HCT116 (cell line): ENCODE measurements around the gene FNDC1. TPM values are rescaled to one million over a fixed set of nuclear protein-coding genes. Genes with fewer than 3 reads are reported as not detected.

ENCODE experiments used
- ATAC-seq: fragments of 200-7000 bp; cut with Tn5 transposase; 2 replicates; pipeline ENCODE4 v1.9.1; 2020; ENCODE audit warnings: mild to moderate bottlenecking, moderate library complexity
- BruUV-seq: library from RNA; stranded (reverse); fragments of 400-500 nt; replicated peaks from 2 replicates; lab custom pipeline; 2021; lab: Mats Ljungman, UMichigan
- CTCF ChIA-PET: fragments of 300-600 bp; sonication (Branson Sonifier 250); formaldehyde crosslinking; loops from one replicate; lab custom pipeline; 2021; ENCODE audit warnings: antibody characterized with exemption; lab: Charles Lee
- POLR2A ChIA-PET: fragments of 300-600, 350-600 bp; sonication (Branson Sonifier 250); formaldehyde crosslinking; loops from one replicate; lab custom pipeline; 2021; ENCODE audit warnings: antibody characterized with exemption; lab: Charles Lee
- RAD21 ChIA-PET, 2 experiments: fragments of 300-600 bp; sonication (Branson Sonifier 250); formaldehyde crosslinking; loops; one replicate each; lab custom pipeline; 2023; ENCODE audit warnings: low total read pairs in 2 of 2; ENCODE audit not compliant: uncharacterized antibody in 2 of 2, unreplicated experiment in 2 of 2, low non-redundant PET in 1 of 2; lab: Charles Lee
- DNase-seq: peaks from one replicate; pipeline ENCODE4 v3.0.0-alpha.2; 2010; ENCODE audit warnings: low read depth, low spot score
- H2AFZ ChIP-seq: fragments of 200-600 bp; shearing (Covaris generic), sonication (generic); 2 replicates; pipeline ENCODE4 v1.6.1; 2017; ENCODE audit warnings: low read depth, mixed run types, mixed read lengths, antibody characterized with exemption, low read length; ENCODE audit not compliant: poor library complexity, severe bottlenecking
- H3K27ac ChIP-seq: 2 replicates; pipeline ENCODE4 v1.5.1; 2012; ENCODE audit warnings: low read depth, low read length
- H3K27me3 ChIP-seq: fragments of 200-600 bp; sonication (generic); 2 replicates; pipeline ENCODE4 v1.6.1; 2016; ENCODE audit warnings: mixed run types, low read length, mixed read lengths; ENCODE audit not compliant: insufficient read depth
- H3K36me3 ChIP-seq, 2 experiments: fragments of 200-500 bp in 1 of 2; fragments of 200-600 bp in 1 of 2; sonication (Bioruptor generic) in 1 of 2; sonication (generic) in 1 of 2; 2 replicates each; pipeline versions ENCODE4 v1.5.1 to v1.6.1; 2014 to 2016; ENCODE audit warnings: low read length in 2 of 2, inconsistent platforms in 1 of 2, mixed read lengths in 1 of 2, mixed run types in 1 of 2; ENCODE audit not compliant: insufficient read depth in 2 of 2, control insufficient read depth in 1 of 2
- H3K4me1 ChIP-seq, 2 experiments: fragments of 200-600 bp in 1 of 2; sonication (generic) in 1 of 2; 2 replicates each; pipeline versions ENCODE4 v1.5.1 to v1.6.1; 2012 to 2017; ENCODE audit warnings: low read length in 2 of 2, inconsistent platforms in 1 of 2, mild to moderate bottlenecking in 1 of 2, mixed read lengths in 1 of 2, mixed run types in 1 of 2, moderate library complexity in 1 of 2; ENCODE audit not compliant: insufficient read depth in 2 of 2, control insufficient read depth in 1 of 2
- H3K4me2 ChIP-seq: fragments of 200-600 bp; sonication (generic); 2 replicates; pipeline ENCODE4 v1.6.1; 2017; ENCODE audit warnings: mixed run types, low read length, mixed read lengths
- H3K4me3 ChIP-seq, 2 experiments: fragments of 200-600 bp in 1 of 2; sonication (generic) in 1 of 2; replicated peaks in 1 of 2; 2 replicates each; pipeline ENCODE4 v1.5.1; 2011 to 2016; ENCODE audit warnings: low read length in 2 of 2, control low read depth in 1 of 2, low read depth in 1 of 2, mild to moderate bottlenecking in 1 of 2, mixed read lengths in 1 of 2, mixed run types in 1 of 2
- H3K79me2 ChIP-seq: fragments of 200-600 bp; sonication (generic); 2 replicates; pipeline ENCODE4 v1.6.1; 2017; ENCODE audit warnings: mild to moderate bottlenecking, mixed run types, low read length, moderate library complexity, mixed read lengths; ENCODE audit not compliant: insufficient read depth
- H3K9ac ChIP-seq: fragments of 200-600 bp; sonication (generic); 2 replicates; pipeline ENCODE4 v1.6.1; 2016; ENCODE audit warnings: low read length, mixed read lengths
- H3K9me2 ChIP-seq: fragments of 200-600 bp; sonication (generic), shearing (Covaris generic); 2 replicates; pipeline ENCODE4 v1.6.1; 2017; ENCODE audit warnings: mixed run types, mild to moderate bottlenecking, moderate library complexity; ENCODE audit not compliant: insufficient read depth
- H3K9me3 ChIP-seq, 2 experiments: fragments of 200-500 bp in 1 of 2; fragments of 200-600 bp in 1 of 2; sonication (Bioruptor generic) in 1 of 2; sonication (generic) in 1 of 2; 2 replicates each; pipeline ENCODE4 v1.6.1; 2014 to 2017; ENCODE audit warnings: low read length in 2 of 2, mixed read lengths in 2 of 2, inconsistent platforms in 1 of 2, low read depth in 1 of 2, mild to moderate bottlenecking in 1 of 2, mixed run types in 1 of 2, moderate library complexity in 1 of 2; ENCODE audit not compliant: control insufficient read depth in 1 of 2, insufficient read depth in 1 of 2
- H4K20me1 ChIP-seq: fragments of 200-600 bp; sonication (generic), shearing (Covaris generic); 2 replicates; pipeline ENCODE4 v1.6.1; 2017; ENCODE audit warnings: mixed run types, mild to moderate bottlenecking, moderate library complexity; ENCODE audit not compliant: insufficient read depth
- CTCF ChIP-seq, 3 experiments: fragments of 200-600 bp in 1 of 3; sonication (generic) in 1 of 3; IDR thresholded peaks in 2 of 3; conservative IDR thresholded peaks in 1 of 3; 2 replicates each; pipeline ENCODE4 v1.5.1; 2012 to 2017; ENCODE audit warnings: low read depth in 2 of 3, low read length in 2 of 3, antibody characterized with exemption in 1 of 3, borderline replicate concordance in 1 of 3, control low read depth in 1 of 3, mild to moderate bottlenecking in 1 of 3, mixed read lengths in 1 of 3, mixed run types in 1 of 3, moderate library complexity in 1 of 3; ENCODE audit not compliant: insufficient read depth in 1 of 3
- EGR1 ChIP-seq: IDR thresholded peaks from 2 replicates; pipeline ENCODE4 v1.6.1; 2012; ENCODE audit warnings: low read depth
- EZH2 ChIP-seq: fragments of 200-600 bp; sonication (generic); IDR thresholded peaks from 2 replicates; pipeline ENCODE4 v1.6.1; 2017; ENCODE audit warnings: antibody characterized with exemption, mixed run types
- EZH2phosphoT487 ChIP-seq: fragments of 200-600 bp; IDR thresholded peaks from 2 replicates; pipeline ENCODE4 v1.6.1; 2018; ENCODE audit warnings: antibody characterized with exemption, borderline replicate concordance
- POLR2AphosphoS5 ChIP-seq: IDR thresholded peaks from 2 replicates; pipeline ENCODE4 v1.6.1; 2011; ENCODE audit warnings: mild to moderate bottlenecking, low read depth, low read length, moderate library complexity
- ZFX ChIP-seq: fragments of 450-650 bp; IDR thresholded peaks from 2 replicates; pipeline ENCODE4 v1.6.1; 2017
- intact Hi-C: fragments of 100-400 bp; cut with micrococcal nuclease; formaldehyde crosslinking; loops from 2 replicates; pipeline ENCODE4 v1.10.0; 2022
- total RNA-seq: library from RNA; stranded (reverse); gene quantifications from one replicate; pipeline ENCODE4 v1.2.1, GENCODE V29; 2021; ENCODE audit not compliant: unreplicated experiment

FNDC1 gene
- total RNA-seq, 1 experiment from 2014 or later: 0.07 TPM

- Histone ChIP-seq H3K9ac (no peak overlapping the region), H3K36me3 (no peaks in the 10 kb centered on the region), H3K27me3 (peaks cover 30% of the 10 kb centered on the region), H3K27ac (no peak overlapping the region), H3K9me3 (no peaks in the 10 kb centered on the region), H3K4me2 (no peak overlapping the region), H3K4me1 (no peaks in the 10 kb centered on the region), H4K20me1 (no peaks in the 10 kb centered on the region), H3K9me2 (no peaks in the 10 kb centered on the region), H3K79me2 (no peaks in the 10 kb centered on the region), H3K4me3 (no peak overlapping the region), H2AFZ (no peak overlapping the region)
- no TSS peak for BruUV-seq
- intact Hi-C loops: no loop called here
- DNase-seq: no peak
- ChIA-PET RAD21 (no interaction called here), CTCF (no interaction called here), POLR2A (no interaction called here)
- no peak for TF ChIP-seq CTCF (IDR thresholded peaks at IDR 0.05 in 2 of 3, conservative IDR thresholded peaks at IDR 0.05 in 1 of 3; ENCODE audit: borderline replicate concordance in 1 of 3, insufficient read depth in 1 of 3, low read depth in 2 of 3, low read length in 2 of 3)
- no peak for TF ChIP-seq EZH2
- no peak for TF ChIP-seq EZH2phosphoT487
- TF ChIP-seq POLR2AphosphoS5: no peak
- no peak for ATAC-seq
Measured at GRCh38 chr6:159233365-159234101, 64.3 kb downstream of the FNDC1 start.

- no peak for TF ChIP-seq CTCF (IDR thresholded peaks at IDR 0.05 in 2 of 3, conservative IDR thresholded peaks at IDR 0.05 in 1 of 3; ENCODE audit: borderline replicate concordance in 1 of 3, insufficient read depth in 1 of 3, low read depth in 2 of 3, low read length in 2 of 3)
- TF ChIP-seq ZFX: no peak
- TF ChIP-seq EGR1: no peak
- no peaks in the 10 kb centered on the region for H3K9me2 ChIP-seq
- H3K27ac ChIP-seq: no peak overlapping the region
- H4K20me1 ChIP-seq: no peaks in the 10 kb centered on the region
- DNase-seq: no peak
- no peaks in the 10 kb centered on the region for H3K9me3 ChIP-seq
- POLR2A ChIA-PET: no interaction called here
- H3K4me2 ChIP-seq: no peak overlapping the region
- CTCF ChIA-PET: no interaction called here
- H3K4me3 ChIP-seq: no peak overlapping the region
- H3K9ac ChIP-seq: no peak overlapping the region
- H3K79me2 ChIP-seq: no peaks in the 10 kb centered on the region
- peaks cover 34% of the 10 kb centered on the region for H3K27me3 ChIP-seq
- no TSS peak for BruUV-seq
- no peaks in the 10 kb centered on the region for H3K36me3 ChIP-seq
- no peak overlapping the region for H2AFZ ChIP-seq
- intact Hi-C loops: no loop called here
- no peaks in the 10 kb centered on the region for H3K4me1 ChIP-seq
- RAD21 ChIA-PET: no interaction called here
- ATAC-seq: no peak
Measured at GRCh38 chr6:159234102-159234553, 64.9 kb downstream of the FNDC1 start.
